Measurements from ENCODE around the gene IFNA2.

DNA sequence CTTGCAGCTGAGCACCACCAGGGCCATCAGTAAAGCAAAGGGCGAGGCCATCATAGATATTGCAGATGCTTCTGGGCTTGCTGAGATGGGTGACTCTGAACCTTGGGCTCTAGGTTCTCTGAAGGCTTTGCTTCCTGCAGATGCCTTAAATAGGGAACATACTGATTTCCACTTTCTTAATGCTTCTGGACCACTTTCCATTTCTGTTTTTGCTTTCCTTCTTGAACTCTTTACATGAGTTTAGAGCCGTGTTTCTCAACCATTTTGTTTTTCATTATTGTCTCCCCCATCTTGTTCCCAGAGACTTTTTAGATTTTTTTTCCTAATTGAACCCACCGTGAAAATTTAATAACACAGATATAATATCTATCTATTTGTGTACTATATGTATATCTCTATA lies 17.2 kb downstream of the IFNA2 start, which contains the start of gene IFNA13:
- TF ChIP-seq, protein P1, sequence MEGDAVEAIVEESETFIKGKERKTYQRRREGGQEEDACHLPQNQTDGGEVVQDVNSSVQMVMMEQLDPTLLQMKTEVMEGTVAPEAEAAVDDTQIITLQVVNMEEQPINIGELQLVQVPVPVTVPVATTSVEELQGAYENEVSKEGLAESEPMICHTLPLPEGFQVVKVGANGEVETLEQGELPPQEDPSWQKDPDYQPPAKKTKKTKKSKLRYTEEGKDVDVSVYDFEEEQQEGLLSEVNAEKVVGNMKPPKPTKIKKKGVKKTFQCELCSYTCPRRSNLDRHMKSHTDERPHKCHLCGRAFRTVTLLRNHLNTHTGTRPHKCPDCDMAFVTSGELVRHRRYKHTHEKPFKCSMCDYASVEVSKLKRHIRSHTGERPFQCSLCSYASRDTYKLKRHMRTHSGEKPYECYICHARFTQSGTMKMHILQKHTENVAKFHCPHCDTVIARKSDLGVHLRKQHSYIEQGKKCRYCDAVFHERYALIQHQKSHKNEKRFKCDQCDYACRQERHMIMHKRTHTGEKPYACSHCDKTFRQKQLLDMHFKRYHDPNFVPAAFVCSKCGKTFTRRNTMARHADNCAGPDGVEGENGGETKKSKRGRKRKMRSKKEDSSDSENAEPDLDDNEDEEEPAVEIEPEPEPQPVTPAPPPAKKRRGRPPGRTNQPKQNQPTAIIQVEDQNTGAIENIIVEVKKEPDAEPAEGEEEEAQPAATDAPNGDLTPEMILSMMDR (conservative IDR thresholded peaks at IDR 0.05; ENCODE audit: low read depth, low read length): no peak
- TF ChIP-seq SMC3 (IDR thresholded peaks at IDR 0.05; ENCODE audit: low read depth, low read length): no peak
- no peak for TF ChIP-seq CEBPB (IDR thresholded peaks at IDR 0.05; ENCODE audit: low read depth, low read length)
- no peak for TF ChIP-seq BHLHE40 (IDR thresholded peaks at IDR 0.05; ENCODE audit: low read depth, low read length)
- no peak for TF ChIP-seq POLR2A (IDR thresholded peaks at IDR 0.05; ENCODE audit: low read depth, low read length)
- TF ChIP-seq RAD21 (IDR thresholded peaks at IDR 0.05; ENCODE audit: low read length): no peak
- no peak for TF ChIP-seq MAZ (IDR thresholded peaks at IDR 0.05; ENCODE audit: borderline replicate concordance, low read depth, low read length)
- no peak for TF ChIP-seq MXI1 (IDR thresholded peaks at IDR 0.05; ENCODE audit: borderline replicate concordance, low read depth, low read length)
- TF ChIP-seq, protein P2, sequence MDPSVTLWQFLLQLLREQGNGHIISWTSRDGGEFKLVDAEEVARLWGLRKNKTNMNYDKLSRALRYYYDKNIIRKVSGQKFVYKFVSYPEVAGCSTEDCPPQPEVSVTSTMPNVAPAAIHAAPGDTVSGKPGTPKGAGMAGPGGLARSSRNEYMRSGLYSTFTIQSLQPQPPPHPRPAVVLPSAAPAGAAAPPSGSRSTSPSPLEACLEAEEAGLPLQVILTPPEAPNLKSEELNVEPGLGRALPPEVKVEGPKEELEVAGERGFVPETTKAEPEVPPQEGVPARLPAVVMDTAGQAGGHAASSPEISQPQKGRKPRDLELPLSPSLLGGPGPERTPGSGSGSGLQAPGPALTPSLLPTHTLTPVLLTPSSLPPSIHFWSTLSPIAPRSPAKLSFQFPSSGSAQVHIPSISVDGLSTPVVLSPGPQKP (IDR thresholded peaks at IDR 0.05; ENCODE audit: borderline replicate concordance, low read depth, low read length): no peak
- TF ChIP-seq FOS (IDR thresholded peaks at IDR 0.05; ENCODE audit: low read depth, low read length): no peak
- TF ChIP-seq, protein P3, sequence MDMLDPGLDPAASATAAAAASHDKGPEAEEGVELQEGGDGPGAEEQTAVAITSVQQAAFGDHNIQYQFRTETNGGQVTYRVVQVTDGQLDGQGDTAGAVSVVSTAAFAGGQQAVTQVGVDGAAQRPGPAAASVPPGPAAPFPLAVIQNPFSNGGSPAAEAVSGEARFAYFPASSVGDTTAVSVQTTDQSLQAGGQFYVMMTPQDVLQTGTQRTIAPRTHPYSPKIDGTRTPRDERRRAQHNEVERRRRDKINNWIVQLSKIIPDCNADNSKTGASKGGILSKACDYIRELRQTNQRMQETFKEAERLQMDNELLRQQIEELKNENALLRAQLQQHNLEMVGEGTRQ (IDR thresholded peaks at IDR 0.05; ENCODE audit: low read depth, low read length): no peak
